HG03354 (cell line): Measurements from ENCODE around the gene GAST.

Source experiments
- ATAC-seq: cut with Tn5 transposase; IDR thresholded peaks from one replicate; pipeline ENCODE4 v1.9.1; 2021; ENCODE audit warnings: mild to moderate bottlenecking; ENCODE audit not compliant: unreplicated experiment, poor library complexity, severe bottlenecking

GAST gene

DNA sequence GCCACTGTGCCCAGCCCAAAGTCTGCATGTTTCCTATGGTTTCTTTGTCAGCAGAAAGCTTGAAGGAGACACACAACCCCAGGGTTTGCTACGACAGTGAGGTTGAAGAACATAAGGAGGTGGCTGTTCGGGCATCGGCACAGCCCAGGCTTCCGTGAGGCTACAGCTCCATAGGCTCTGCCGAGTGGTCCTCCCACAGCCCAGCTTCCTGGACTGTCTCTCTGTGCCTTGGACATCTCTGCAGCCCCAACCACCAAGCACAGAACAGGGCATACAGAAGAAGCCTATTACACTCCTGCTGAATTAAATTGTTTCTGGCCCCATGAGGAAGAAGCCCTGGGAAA is 25.5 kb downstream of the GAST start:
- no peak for ATAC-seq

- ATAC-seq = no peak
Observed at GRCh38 chr17:41738077-41738800, 26.1 kb downstream of the GAST start.

GRCh38 chr17:41738801-41739112 is 26.6 kb downstream of the GAST start:
- ATAC-seq = no peak

- ATAC-seq = no peak
Observed at GRCh38 chr17:41739661-41740352, 27.7 kb downstream of the GAST start.

GRCh38 chr17:41740506-41740905 is 28.4 kb downstream of the GAST start:
- ATAC-seq = no peak

DNA sequence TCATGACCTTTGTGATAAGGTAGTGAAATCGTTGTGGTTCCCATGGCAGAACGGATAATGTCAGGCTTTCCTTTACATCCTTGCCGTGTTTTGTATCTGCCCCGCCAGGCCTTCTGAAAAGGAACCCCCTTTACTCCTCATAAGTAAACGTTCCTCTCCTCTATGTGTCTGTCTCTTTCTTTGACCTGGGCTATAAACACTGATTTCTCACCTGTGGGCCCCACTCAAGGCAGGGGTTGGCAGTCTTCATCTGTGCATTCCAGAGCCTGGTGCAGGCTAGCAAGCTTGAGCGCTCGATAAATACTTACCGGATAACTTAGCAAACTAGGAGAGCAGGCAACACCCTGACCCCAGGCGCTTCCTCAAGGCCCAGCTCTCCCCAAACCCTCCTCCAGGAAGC is 29.6 kb downstream of the GAST start:
- ATAC-seq = no peak

GRCh38 chr17:41748275-41748674 is 36.1 kb downstream of the GAST start:
- ATAC-seq = no peak

DNA sequence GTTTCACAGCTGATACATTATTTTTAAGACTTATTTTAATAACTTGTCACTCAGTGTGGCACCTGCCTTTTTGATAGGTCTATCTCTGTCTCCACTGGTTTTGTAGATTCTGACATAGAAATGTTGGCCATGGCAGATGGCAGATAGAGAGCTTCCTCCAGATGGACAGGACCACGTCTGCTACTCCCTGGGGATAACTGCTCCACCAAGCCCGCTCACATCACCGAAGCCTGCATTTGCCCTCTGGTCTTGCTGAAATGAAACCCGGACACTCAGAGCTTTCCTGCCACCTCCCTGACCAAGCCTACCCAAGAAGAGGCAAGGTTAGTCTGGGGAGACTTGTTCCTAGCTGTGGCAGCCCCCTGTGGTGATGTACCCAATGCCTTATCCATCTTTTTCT is 38.7 kb downstream of the GAST start:
- ATAC-seq = no peak

DNA sequence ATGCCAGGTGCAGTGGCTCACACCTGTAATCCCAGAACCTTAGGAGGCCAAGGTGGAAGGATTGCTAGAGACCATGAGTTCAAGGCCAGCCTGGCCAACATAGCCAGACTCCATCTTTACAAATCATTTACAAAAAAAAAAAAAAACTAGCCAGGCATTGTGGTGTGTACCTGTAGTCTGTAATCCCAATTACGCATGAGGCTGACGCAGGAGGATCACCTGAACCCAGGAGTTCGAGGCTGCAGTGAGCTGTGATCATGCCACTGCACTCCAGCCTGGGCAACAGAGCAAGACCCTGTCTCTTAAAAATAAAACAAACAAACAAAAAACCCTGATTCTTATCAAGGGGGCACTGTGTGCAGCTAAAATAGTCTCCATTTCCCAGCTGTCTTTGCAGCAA is 39.2 kb downstream of the GAST start:
- no peak for ATAC-seq

DNA sequence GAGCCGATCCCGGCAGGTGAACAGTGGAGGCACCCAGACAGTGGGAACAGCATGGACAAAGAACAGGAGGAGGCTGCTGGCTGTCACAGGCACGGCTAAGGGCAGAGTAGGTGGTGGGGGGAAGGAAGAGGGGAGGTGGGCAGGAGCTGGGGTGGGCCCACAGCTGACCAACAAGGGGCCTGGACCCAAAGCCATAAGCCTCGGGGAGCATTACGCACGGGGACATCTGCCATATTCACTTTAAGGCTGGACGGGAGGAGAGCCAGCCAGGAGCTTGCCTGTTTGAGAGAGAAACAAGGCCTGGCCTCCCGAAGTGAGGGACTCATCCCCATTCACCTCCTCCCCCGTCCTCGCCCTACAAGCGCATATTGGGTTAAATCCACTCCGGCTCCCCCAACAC is 41.9 kb downstream of the GAST start:
- ATAC-seq = no peak

DNA sequence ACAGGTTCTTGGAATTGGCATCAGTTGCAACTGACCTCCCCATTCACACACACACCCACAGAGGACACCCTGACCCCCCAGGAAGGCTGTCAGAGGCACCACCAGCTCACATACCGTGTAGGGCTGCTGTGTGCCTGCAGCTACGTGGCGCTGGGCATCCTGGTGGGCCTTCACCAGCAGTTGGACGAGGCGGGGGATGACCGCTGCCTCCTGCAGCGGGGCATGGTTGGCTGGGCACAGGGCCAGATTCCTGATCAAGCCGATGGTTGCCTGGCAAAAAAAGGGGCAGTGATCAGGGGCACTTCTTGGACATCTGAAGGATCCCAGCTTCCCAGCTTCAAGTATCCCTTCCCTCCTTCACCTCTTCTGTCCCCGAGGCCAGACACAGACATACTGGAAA is 46.5 kb downstream of the GAST start:
- ATAC-seq = no peak

- no peak for ATAC-seq
Observed at GRCh38 chr17:41760878-41761277, 48.7 kb downstream of the GAST start.

GRCh38 chr17:41762391-41762790 is 50.3 kb downstream of the GAST start:
- no peak for ATAC-seq

DNA sequence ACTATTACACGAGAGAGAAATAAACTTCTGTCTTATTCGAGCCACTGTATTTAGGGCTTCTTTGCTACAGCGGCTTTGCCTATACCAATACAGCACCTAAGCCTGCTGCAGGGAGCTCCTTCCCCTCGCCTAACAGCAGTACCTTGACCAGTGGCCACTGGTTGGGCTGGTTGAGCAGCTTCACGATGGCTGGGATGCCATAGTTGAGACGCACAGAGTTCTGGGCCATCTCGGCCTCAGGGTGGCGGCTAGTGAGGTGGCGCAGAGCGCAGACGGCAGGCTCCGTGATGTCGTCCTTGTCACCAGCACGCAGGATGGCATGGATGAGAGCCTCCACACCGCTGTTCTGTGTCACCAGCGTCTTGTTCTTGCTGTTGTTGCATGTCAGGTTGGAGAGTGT is 50.7 kb downstream of the GAST start:
- ATAC-seq = no peak

DNA sequence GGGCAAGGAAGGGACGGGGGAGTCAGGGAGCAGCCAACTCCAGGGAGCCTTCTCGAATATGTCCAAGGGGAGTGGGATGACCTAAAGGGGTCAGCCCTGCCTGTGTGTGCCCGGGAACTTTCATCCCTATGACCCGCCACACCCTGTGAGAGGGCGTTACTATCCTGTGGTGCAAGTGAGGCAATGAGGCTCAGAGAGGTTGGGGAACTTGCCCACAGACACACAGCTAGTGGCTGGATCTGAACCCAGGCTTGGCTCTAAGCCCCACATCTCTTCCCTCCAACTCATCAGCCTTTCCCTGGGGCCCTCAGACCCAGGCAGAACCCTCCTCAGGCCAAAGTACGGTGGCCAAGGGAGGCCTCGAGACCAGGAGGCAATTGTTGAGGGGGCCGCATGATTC is 51.2 kb downstream of the GAST start:
- ATAC-seq = no peak
